GM21737 (cell line): Measurements from ENCODE around the gene BRCC3.

Experiments used
- ATAC-seq: cut with Tn5 transposase; IDR thresholded peaks from one replicate; pipeline ENCODE4 v1.9.1; 2021; ENCODE audit warnings: mild to moderate bottlenecking, moderate library complexity; ENCODE audit not compliant: unreplicated experiment

Gene BRCC3

GRCh38 chrX:155070975-155071693 is at the start of gene BRCC3, which contains the start of the genes CMC4 and MTCP1:
TSS of gene BRCC3 (plus strand) at chrX:155071508. CDS start at chrX:155071528, 20 bp downstream.
TSS of gene CMC4 (minus strand) at chrX:155071136. CDS start at chrX:155064023, 7,113 bp downstream.
TSS of gene MTCP1 (minus strand) at chrX:155071136. CDS start at chrX:155066010, 5,126 bp downstream.
- ATAC-seq, result peak; percentile 89

GRCh38 chrX:155022585-155022984 is 48.7 kb upstream of the BRCC3 start, which contains the start of gene F8:
TSS of gene F8 (minus strand) at chrX:155022723. CDS start at chrX:155022552, 171 bp downstream.
- ATAC-seq, result no peak

- ATAC-seq, result no peak
These were observed 47.1 kb upstream of the BRCC3 start for GRCh38 chrX:155023907-155024833.

- no peak for ATAC-seq
These were observed 44.9 kb upstream of the BRCC3 start for GRCh38 chrX:155026420-155026726.

GRCh38 chrX:155026727-155027508 is 44.4 kb upstream of the BRCC3 start, which contains the start of gene FUNDC2:
TSS of gene FUNDC2 (plus strand) at chrX:155026844. CDS start at chrX:155026939, 95 bp downstream.
- ATAC-seq, result peak; percentile 87

- ATAC-seq, result no peak
These were observed 43.7 kb upstream of the BRCC3 start for GRCh38 chrX:155027509-155028066.

- ATAC-seq, result no peak
These were observed 43.2 kb upstream of the BRCC3 start for GRCh38 chrX:155028129-155028528.

- no peak for ATAC-seq
These were observed 42.4 kb upstream of the BRCC3 start for GRCh38 chrX:155028877-155029291.

GRCh38 chrX:155031657-155032056 is 39.7 kb upstream of the BRCC3 start:
- ATAC-seq, result no peak

GRCh38 chrX:155035688-155036087 is 35.6 kb upstream of the BRCC3 start:
- ATAC-seq, result no peak

GRCh38 chrX:155046129-155046810 is 25.0 kb upstream of the BRCC3 start:
- no peak for ATAC-seq

- ATAC-seq, result no peak
These were observed 24.3 kb upstream of the BRCC3 start for GRCh38 chrX:155046811-155047528.

GRCh38 chrX:155048977-155049619 is 22.2 kb upstream of the BRCC3 start:
- ATAC-seq, result no peak

GRCh38 chrX:155052738-155053498 is 18.4 kb upstream of the BRCC3 start:
- ATAC-seq, result no peak

GRCh38 chrX:155053656-155054055 is 17.7 kb upstream of the BRCC3 start:
- ATAC-seq, result no peak

GRCh38 chrX:155054255-155054654 is 17.1 kb upstream of the BRCC3 start:
- no peak for ATAC-seq

- no peak for ATAC-seq
These were observed 15.8 kb upstream of the BRCC3 start for GRCh38 chrX:155055494-155055893.

GRCh38 chrX:155056471-155056870 is 14.8 kb upstream of the BRCC3 start:
- no peak for ATAC-seq
